Stimulated activated CD4-positive, alpha-beta T cell treated with anti-CD3 and anti-CD28 coated beads, TNF-alpha, amount 100 ng/mL, for 4 hours (primary cell): ENCODE results near the gene DAGLB.
"Not testable (repeated sequence)": the region's sequence is repeated elsewhere in the genome, so short reads cannot be mapped to it uniquely, and the experiment has no call there.

Source experiments
- DNase-seq, 3 experiments: peaks; one replicate each; pipeline ENCODE4 v3.0.0-alpha.2; 2020; ENCODE audit warnings: low read depth in 3 of 3

DAGLB gene

DNA sequence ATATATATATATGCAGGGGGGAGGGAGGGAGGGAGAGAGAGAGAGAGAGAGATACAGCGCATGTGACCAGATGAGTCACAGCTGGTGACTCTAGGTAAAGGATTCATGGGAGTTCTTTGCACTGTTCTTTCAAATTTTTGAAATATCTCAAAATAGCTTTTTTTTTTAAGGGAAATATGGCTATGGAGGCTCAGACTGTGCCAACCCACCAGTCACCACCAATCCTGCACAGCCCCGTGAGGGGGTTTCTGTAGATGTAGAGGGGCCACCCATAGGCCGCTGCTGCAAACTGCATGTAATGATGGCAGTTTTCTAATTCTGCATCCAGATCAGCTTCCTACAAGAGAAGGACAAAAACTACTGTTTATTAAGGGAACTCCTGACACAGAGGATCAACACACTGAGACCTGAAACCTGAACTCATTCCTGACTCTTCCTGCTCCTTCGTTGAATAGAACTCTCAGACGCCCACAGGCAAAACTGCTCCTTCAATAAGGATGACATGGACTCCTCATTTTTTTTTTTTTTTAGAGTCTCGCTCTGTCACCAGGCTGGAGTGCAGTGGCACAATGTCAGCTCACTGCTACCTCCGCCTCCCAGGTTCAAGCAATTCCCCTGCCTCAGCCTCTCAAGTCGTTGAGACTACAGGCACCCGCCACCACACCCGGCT is 17.3 kb downstream of the DAGLB start:
- DNase-seq: no peak

DNA sequence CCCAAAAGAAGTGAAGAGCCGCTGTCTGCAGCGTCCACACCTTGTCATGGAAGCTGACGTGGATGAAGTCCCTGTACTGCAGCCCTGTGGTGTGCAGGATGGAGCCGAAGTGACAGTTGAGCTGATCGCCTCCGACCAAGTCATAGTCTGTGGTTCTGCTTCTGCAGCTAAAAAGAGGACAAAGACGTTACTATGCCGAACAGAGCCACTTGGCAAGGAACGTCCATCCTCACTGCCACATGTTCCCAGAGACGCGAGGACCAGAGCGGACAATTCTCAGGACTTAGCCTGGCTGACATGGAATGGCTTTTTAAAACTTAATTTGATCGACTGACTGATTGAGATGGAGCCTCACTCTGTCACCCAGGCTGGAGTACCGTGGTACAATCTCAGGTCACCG is 21.8 kb downstream of the DAGLB start:
- DNase-seq: no peak

GRCh38 chr7:6423942-6424701 is 23.6 kb downstream of the DAGLB start:
- DNase-seq: no peak

- no peak for DNase-seq
Measured at GRCh38 chr7:6422926-6423632, 24.7 kb downstream of the DAGLB start.

GRCh38 chr7:6422095-6422494 is 25.7 kb downstream of the DAGLB start:
- no peak for DNase-seq

DNA sequence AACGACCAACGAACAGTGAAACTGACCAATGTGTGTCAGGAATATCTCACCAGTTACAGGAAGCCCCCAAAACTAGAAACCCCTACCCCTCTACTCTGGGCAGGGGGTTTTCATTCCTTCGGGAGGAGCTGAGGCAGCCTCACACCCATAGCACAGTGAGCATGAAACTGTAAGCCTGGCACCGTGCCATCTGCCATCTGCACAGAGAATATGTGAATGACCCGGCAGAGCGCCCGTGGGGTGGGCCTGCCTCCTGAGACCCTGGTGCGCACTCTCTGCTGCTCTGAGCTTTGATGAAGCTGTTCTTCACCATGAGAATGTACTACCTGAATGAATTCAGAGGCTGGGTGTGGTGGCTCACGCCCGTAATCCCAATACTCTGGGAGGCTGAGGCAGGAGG is 27.1 kb downstream of the DAGLB start:
- no peak for DNase-seq

DNA sequence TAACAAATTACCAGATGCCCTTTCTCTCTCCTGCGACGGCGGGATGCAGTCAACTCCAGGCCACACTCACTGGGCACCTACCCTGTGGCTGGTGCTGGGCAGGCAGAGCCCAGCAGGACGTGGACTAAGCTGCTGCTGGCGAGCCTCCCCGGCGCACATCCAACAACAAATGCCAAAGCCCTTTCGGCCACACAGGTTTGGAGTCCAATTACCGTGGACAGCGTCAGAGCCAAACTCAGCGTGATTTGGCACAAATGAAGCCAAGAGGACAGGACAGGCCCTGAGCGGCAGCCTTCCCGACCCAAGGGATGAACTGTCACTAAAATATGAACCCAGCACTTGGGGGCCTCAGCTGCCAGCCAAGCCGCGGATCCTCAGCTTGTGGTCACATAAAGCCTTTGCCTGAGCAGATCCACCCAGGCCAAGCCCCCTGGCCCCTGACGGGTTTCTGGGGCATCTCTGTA is 28.4 kb downstream of the DAGLB start:
- DNase-seq: no peak

- no peak for DNase-seq
Measured at GRCh38 chr7:6417408-6417807, 30.3 kb downstream of the DAGLB start.

DNA sequence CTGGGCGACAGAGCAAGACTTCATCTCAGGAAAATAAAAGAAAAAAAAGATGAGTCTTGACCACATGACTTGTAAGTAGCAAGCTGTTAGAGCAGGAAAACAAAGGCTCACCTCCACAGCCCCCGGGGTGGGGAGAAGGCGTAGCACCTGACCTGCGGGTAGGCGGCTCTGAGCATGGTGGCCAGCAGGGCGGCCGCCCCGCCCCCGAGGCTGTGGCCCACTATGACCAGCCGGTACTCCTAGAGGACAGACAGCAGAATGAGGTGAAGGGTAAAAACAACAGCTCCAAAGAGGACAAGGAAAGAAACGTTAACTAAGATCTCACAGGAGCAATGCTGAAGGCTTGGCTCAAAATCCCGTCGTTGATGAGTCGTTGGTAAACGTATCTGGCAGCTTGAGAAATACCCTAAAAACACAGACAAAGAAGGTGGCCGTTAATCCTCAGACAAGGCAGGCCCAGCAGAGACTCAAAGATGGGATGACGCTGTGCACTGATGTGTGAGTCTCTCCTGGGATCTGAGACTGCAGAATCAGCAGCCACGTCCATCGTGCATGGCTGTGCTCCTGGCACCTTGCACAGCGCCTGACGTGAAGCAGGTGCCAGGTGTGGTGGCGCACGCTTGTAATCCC is 31.1 kb downstream of the DAGLB start:
- no peak for DNase-seq

GRCh38 chr7:6413637-6414036 is 34.1 kb downstream of the DAGLB start:
- DNase-seq: no peak

- no peak for DNase-seq
Measured at GRCh38 chr7:6409944-6410693, 37.6 kb downstream of the DAGLB start.

GRCh38 chr7:6409091-6409490 is 38.7 kb downstream of the DAGLB start:
- no peak for DNase-seq

- DNase-seq: no peak
Measured at GRCh38 chr7:6407434-6407833, 40.3 kb downstream of the DAGLB start.

GRCh38 chr7:6406121-6406520 is 41.6 kb downstream of the DAGLB start:
- DNase-seq: no peak

- no peak for DNase-seq
Measured at GRCh38 chr7:6403907-6404306, 43.8 kb downstream of the DAGLB start.

GRCh38 chr7:6402741-6403140 is 45.0 kb downstream of the DAGLB start:
- DNase-seq: no peak

DNA sequence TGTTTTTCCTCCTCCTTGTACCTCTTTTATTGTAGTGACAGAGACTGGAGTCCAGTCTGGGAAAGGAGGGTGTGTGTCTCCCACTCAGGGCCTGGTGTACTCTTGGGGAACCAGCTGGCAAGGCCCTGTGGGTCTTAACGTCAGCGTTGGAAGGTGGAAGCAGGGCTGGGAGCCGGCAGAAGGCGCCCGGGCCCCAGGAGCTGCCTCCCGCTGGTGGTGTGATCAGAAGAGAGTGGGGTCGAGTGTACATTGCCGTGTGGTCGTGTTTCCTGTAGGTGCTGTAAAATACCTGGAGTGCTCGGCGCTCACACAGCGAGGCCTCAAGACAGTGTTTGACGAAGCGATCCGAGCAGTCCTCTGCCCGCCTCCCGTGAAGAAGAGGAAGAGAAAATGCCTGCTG is 45.7 kb downstream of the DAGLB start:
- DNase-seq: no peak

DNA sequence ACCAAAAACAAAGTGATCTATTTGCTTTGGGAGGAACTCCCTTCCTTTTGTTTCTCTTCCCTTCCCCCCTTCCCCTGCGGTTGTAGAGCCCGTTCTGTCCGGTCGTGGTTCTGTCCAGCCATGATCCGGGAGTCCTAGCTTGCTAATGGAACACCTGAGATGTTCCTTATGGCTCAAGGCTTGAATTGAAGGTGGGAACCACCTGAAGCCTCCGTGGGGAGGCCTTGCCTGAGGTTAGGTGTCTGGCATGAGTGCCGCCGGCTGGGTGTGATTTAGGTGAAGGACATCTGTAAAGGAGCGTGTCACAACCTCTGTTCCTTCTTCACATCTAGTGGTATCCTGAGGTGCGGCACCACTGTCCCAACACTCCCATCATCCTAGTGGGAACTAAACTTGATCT is 46.2 kb downstream of the DAGLB start:
- no peak for DNase-seq

- DNase-seq: not testable (repeated sequence)
Measured at GRCh38 chr7:6400243-6401105, 47.3 kb downstream of the DAGLB start.

DNA sequence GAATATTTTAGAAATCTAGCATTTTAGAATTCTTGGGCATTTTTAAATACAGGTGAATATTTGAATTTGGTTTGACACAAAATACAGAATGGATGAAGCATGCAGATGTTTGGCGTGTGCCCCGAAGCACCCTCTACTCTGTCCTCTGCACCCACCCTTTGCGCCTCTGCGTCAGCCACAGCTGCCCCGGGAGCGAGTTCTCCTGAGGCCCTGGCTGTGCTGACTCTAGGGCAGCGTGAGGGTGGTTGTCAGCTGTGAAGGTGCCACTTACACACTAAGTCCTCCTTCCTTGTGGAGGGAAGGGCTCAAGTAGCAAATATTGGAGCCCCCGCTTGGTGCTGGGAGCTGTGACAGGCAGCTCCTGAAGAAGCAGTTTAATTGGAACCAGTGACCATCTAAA is 48.4 kb downstream of the DAGLB start:
- no peak for DNase-seq

- no peak for DNase-seq
Measured at GRCh38 chr7:6398943-6399342, 48.8 kb downstream of the DAGLB start.
